GM12875 (cell line): Measurements from ENCODE around the gene KIDINS220.

Experiments used
- H3K4me3 ChIP-seq: one replicate; pipeline ENCODE4 v1.5.1; 2011; ENCODE audit warnings: low read depth, low read length, control low read depth
- TF ChIP-seq, protein P1 (sequence below): IDR thresholded peaks from 2 replicates; pipeline ENCODE4 v1.5.1; 2011; ENCODE audit warnings: low read depth, mild to moderate bottlenecking, control low read depth, inconsistent platforms, low read length, moderate library complexity, borderline replicate concordance; ENCODE audit not compliant: insufficient read depth

Gene KIDINS220

DNA sequence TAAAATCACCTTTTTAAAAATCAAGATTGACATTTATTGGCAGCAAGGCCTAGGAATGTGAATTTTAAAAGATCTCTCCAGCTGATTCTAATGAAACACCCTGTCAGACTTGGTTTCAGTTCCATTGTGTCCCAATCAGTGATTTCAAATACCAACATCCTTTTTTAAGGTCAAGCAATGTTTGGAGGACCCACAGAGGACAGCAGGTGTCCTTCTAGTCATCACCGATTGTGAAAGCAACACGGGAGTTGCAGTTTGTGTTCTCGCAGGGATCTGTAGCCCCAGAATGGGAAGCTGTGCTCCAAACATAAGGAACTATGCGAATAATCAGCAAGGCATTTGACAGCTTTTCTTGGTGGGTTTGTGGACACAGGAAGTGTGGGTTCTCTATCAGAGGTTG lies 4.5 kb upstream of the KIDINS220 start:
- TF ChIP-seq, protein P1, sequence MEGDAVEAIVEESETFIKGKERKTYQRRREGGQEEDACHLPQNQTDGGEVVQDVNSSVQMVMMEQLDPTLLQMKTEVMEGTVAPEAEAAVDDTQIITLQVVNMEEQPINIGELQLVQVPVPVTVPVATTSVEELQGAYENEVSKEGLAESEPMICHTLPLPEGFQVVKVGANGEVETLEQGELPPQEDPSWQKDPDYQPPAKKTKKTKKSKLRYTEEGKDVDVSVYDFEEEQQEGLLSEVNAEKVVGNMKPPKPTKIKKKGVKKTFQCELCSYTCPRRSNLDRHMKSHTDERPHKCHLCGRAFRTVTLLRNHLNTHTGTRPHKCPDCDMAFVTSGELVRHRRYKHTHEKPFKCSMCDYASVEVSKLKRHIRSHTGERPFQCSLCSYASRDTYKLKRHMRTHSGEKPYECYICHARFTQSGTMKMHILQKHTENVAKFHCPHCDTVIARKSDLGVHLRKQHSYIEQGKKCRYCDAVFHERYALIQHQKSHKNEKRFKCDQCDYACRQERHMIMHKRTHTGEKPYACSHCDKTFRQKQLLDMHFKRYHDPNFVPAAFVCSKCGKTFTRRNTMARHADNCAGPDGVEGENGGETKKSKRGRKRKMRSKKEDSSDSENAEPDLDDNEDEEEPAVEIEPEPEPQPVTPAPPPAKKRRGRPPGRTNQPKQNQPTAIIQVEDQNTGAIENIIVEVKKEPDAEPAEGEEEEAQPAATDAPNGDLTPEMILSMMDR: no peak
- no peak overlapping the region for H3K4me3 ChIP-seq

DNA sequence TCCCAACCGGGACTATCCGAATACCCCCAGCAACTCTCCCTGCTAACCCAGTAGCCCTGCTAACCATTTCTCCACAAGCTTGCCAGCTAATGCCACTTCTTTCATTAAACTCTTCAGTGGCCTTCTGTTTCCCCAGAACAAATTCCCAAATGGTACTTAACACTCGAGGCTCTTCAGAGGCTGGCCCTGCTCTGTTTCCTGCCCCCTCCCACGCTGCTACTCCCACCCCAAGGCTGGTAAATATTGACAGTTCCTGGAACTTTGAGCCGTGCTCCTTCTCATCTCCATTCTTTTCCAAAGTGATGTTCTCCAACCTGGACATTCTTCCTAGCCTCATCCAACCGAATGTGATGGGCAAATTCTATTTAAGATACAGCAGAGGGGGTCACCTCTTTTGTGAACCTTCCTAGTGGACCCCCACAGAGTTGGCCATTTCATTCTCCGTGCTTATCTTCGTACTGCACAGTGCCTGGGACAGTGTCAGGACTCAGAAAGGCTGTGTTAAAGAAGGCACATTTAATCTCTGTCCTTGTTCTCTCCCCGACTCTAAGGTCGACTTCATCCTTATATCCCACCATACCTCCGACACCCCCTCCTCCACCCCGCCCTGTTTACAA lies 3.2 kb upstream of the KIDINS220 start:
- no peak overlapping the region for H3K4me3 ChIP-seq
- TF ChIP-seq, protein P1: no peak

DNA sequence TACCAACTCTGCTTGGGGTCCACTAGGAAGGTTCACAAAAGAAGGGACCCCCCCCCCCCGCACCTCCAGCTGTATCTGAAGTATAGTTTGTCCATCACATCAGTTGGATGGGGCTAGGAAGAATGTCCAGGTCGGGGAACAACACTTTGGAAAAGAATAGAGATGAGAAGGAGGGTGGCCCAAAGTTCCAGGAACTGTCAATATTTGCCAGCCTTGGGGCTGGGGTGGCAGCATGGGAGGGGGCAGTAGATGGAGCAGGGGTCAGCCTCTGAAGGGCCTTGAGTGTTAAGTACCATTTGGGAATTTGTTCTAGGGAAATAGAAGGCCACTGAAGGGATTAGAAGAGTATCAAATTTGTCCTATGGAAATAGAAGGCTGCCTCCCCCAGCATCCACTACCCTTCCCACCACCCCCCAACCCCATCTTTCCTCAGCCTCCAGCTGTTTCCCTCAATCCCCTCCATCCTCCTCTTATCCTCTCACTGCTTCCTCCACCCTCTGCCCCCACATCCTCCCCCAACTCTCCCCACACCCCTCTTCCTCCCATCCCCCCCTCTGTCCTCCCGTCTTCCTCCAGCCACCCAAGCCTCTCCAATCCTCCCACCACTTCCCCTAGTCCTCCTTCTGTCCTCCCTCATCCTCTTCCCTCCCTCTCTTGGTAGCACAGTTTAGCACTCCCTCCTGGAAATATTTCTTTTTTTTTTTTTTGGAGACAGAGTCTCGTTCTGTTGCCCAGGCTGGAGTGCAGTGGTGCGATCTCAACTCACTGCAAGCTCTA lies 2.0 kb upstream of the KIDINS220 start:
- H3K4me3 ChIP-seq: no peak overlapping the region
- TF ChIP-seq, protein P1: no peak

DNA sequence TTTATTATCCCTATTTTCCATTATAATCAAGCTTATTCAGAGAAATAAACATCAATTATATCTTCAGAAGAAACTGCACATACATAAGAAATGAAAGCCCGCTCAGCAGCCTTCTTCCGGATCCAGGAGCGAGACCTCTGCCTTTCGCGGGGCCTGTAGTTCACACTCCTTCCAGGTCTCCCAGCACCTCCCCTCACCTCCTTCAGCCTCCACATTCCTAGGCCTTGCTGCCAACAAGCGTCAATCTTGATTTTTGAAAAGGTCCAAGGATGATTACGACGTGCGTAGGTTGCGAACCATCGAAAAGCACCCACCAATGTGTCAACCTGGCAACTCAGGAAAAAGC lies 355 bp upstream of the KIDINS220 start:
- TF ChIP-seq, protein P1: no peak

DNA sequence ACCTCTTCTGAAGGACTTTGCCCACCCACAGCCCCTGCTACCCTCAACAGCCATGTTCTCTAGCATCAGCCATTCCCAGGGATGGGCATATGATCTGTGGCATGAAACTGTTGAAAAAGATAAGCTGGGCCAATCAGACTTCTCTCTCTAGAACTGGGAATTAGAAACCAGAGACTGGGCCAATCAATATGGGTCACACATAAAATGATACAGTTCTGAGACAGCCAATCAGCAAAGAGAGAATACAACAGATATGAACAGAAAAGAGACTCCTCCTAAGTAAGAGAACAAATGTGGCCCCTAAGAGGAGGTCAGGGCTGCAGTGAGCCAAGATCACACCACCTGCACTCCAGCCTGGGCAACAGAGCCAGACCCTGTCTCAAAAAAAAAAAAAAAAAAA lies 2.1 kb downstream of the KIDINS220 start:
- TF ChIP-seq, protein P1: no peak
- H3K4me3 ChIP-seq: no peak overlapping the region

More for the DNA sequence above, 355 bp upstream of the KIDINS220 start:
- no peak overlapping the region for H3K4me3 ChIP-seq

DNA sequence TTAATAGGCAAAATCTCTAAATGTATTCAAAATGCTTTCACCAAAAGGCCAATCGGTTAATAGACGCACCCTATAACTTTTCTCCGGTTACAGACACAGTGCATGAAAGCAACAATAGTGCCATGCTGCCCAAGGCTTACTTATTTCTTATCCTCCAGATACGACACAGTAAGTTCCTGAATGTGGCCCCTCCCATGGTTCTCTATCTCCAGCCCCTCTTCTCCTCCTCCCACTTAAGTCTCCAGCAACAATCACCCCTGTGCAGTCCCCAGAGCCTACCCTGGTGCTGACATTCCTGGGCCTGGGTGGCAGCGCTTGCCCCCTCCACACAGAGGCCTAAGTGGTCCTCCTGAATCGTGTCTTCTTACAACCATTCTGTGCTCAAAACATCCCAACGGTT lies 3.6 kb downstream of the KIDINS220 start:
- TF ChIP-seq, protein P1: no peak
- H3K4me3 ChIP-seq: no peak overlapping the region

DNA sequence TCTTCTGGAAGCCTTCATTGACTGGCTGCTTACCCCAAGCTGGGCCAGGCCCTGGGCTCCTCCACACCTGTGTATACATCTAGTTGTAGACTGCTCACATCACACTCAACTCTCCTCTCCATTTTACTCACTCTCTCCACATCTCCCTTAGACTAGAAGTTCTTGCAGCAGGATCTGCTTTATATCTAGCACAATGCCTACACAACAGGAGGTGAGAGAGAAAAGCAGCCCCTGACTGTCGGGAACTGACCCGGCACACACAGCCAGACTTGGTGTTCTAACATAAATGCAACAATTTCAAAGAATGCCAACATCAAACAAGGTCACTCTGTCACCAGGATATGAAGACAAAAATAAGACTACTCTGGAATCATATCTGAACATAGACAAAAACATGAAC lies 5.9 kb downstream of the KIDINS220 start:
- TF ChIP-seq, protein P1: no peak
- no peak overlapping the region for H3K4me3 ChIP-seq
